ENCODE data around the gene XRCC5.

The XRCC5 gene

DNA sequence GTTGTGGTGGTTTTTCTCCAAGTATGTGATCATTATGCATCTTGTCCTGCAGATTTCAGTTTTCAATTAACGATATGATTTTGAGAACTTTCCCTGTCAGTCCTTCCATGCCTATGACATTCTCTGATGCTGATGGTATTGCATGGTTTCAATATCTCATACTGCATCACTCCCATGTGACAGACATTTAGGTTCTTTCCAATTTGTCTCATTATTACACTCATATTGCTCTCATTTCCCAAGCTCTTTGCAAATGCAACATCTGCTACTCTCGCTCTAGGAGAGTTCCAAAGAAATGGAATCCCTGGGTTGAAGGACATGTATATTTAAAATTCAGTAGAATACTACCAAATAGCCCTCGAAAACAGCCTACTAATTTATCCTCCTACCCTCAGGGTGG, 137.6 kb downstream of the XRCC5 start:
- H3K4me3 ChIP-seq (ENCODE audit: low read length) = no peak overlapping the region
- no peak for DNase-seq (ENCODE audit: low read depth, low spot score)
